Stimulated activated CD8-positive, alpha-beta memory T cell treated with anti-CD3 and anti-CD28 coated beads, Interleukin-12 subunit alpha, Interleukin-12 subunit beta, amount 100 ng/mL, for 4 hours (primary cell): Measurements from ENCODE around the gene NAGK.
"Not testable (repeated sequence)": the region's sequence is repeated elsewhere in the genome, so short reads cannot be mapped to it uniquely, and the experiment has no call there.

Experiments
- DNase-seq: peaks from one replicate; pipeline ENCODE4 v3.0.0-alpha.2; 2020; ENCODE audit warnings: low read depth

NAGK gene

DNA sequence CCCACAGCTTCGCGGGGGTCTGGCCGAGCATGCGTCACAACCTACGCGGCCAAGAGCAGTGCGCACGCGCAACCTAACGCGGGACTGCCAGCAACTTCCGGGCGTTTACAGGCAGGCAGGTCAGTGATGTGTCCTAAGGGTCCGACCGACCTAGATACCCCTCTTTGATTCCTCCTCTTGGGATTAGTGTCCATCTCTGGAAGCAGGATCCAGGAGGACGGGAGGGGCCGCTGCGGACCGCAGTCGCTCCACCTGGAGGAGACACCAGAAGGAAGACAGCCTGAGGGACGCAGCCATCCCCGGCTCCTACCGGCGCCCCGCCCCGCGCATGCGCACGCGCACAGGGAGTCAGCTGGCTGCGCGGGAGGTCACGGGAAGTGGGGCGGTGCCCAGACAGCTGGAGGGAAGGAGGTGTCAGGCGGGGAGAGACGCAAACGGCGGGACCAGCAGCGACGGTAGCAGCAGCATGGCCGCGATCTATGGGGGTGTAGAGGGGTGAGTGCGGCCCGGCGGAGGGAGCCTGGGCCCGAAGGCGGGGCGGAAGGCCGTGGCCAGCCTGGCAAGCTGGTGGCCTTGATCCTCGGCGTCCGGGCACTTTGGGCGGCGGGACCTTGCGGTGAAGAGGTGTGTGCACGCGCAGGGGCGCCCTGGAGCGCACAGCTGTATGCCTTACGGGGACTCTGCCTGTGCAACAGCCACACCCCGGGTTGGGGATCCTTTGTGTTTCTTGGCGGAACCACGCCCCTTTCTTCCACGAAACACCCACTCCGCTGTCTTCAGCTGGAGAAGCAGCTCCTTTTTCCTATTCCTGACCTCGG lies at the start of gene NAGK:
Gene NAGK, plus strand, starts transcription at position 431 of the 818 bp plus-strand sequence. Its CDS starts 36 bp downstream, at position 467.
- DNase-seq: peak; percentile 96

DNA sequence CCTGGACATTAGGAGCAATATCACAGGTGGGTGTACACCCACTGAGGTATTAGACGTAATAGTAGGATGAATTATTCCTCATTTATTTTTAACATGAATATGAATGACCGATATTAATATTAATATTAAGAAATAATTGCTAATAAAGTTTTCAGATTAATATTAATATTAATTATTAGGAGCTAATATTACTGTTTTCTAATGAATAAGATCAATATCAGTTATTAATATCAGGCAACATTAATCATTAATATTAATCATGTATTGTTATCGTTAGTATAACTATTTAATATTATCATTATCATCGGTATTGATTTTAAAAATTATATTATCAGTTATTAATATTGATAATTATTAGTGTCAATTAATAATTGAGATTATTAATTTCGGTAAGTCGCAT lies 48.5 kb upstream of the NAGK start:
- DNase-seq: not testable (repeated sequence)

DNA sequence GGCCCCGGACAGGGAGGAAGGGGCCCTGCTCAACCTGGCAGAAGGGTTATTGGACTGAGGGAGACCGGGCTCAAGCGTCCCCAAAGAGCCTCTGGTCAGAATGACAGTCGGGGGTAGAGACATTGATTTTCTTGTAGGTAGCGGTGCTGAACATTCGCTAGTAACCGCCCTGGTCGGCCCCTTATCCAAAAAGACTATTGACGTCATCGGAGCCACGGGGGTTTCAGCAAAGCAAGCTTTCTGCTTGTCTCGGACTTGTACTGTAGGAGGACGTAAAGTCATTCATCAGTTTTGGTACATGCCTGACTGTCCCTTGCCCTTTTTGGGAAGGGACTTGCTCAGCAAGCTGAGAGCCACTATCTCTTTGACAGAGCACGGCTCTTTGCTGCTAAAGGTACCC lies 47.1 kb upstream of the NAGK start:
- DNase-seq: not testable (repeated sequence)

DNA sequence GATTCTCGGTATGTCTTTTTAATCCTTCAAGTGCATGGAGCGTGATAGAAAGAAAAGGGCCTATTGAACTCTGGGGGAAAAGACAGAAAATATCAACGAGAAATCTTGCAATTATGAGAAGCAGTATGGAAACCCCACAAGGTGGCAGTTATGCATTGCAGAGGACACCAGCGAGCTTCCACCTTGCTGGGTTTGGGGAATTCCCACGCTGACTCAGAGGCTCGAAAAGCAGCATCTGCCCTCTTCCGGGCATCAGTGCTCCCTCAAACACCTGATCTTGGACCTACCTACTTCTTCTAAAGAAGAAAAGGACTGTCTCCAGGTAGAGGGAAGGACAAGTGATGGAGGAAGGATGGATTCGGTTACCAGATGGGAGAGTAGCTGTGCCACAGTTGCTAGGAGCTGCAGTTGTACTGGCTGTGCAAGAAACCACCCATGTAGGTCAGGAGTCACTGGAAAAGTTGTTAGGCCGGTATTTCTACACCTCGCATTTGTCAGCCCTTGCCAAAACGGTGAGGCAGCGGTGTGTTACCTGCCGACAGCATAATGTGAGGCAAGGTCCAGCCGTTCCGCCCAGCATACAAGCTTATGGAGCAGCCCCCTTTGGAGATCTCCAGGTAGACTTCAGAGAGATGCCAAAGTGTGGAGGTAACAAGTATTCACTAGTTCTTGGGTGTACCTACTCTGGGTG lies 44.8 kb upstream of the NAGK start:
- peak; percentile 54 for DNase-seq

DNA sequence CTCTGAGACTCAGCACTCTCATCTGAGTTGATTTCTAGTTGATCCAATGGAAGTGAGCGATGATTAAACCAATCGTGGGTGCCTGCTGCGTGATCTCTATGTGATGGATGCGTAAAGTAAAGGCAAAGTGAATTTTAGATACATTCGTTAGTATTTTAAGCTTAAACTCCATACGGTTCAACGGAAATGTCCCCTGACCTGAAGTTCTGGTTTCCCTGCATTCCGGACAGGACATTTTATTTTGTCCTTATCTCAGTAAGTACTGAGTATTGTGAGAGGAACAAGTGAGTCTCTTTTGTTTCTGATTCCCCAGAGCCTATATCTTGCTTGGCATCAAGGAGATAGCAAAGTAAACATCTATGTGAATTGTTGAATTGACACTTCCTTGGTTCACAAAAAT lies 32.2 kb upstream of the NAGK start:
- not testable (repeated sequence) for DNase-seq

DNA sequence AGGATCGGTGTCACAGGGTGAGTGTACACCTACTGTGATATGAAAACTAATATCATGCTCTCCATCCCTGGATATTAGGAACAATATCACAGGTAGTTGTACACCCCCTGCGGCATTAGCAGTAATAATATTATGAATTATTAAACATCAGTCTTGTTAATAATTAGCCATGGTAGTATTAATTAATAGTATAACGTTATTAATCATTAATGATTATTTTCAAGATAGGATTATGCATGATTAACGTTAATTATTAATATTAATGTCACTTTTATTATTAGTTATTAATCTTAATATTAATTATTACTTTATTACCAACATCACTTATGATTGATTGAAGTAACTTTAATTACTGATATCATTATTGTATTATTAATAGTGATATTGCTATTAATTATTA lies 26.2 kb upstream of the NAGK start:
- DNase-seq: no peak

DNA sequence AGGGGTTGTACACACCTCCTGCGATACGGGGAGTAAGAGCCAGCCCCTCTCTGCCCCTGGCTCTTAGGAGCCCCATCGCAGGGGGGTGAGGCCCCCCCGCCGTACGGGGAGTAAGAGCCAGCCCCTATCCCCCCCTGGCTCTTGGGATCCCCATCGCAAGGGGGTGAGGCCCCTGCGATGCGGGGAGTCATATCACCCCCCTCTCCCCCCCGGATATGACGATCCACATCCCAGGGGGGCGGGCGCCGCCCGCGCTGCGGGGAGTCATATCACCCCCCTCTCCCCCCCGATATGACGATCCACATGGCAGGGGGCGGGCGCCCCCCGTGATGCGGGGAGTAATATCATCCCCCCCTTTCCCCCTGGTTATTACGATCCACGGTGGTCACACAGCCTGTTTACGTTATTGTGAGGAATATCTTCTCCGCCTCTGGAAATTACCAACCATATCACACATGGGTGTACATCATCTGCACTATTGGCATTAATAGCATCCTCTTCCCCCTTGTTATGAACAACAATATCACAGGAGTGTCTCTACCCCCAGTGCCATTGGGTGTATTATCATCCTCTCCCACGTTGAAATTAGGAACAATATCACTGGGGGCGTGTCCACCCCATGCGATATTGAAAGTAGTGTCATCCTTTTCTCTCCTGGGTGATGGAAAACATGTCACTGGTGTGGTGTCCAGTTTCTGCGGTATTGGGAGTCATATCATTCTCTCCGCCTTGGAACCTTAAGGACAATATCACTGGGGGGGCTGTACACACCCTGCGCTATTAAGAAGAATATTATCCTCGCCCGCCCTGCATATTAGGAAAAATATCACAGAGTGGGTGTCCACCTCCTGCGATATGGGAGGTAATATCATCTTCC lies 24.7 kb upstream of the NAGK start:
- no peak for DNase-seq

DNA sequence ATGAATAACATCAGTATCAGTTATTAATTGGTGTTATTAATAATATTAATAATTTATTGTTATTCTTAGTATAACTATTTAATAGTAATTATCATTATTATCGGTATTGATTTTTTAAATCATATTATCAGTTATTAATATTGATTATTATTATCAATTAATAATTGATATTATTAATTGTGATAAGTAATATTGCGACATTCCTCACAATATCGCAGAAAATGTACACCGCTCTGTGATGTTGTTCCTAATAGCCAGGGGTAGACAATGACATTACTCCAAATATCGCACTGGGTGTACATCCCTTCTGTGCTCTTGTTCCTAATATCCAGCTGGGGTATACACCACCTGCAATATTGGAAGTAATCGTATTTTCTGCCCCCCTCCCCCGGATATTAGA lies 23.3 kb upstream of the NAGK start:
- no peak for DNase-seq

DNA sequence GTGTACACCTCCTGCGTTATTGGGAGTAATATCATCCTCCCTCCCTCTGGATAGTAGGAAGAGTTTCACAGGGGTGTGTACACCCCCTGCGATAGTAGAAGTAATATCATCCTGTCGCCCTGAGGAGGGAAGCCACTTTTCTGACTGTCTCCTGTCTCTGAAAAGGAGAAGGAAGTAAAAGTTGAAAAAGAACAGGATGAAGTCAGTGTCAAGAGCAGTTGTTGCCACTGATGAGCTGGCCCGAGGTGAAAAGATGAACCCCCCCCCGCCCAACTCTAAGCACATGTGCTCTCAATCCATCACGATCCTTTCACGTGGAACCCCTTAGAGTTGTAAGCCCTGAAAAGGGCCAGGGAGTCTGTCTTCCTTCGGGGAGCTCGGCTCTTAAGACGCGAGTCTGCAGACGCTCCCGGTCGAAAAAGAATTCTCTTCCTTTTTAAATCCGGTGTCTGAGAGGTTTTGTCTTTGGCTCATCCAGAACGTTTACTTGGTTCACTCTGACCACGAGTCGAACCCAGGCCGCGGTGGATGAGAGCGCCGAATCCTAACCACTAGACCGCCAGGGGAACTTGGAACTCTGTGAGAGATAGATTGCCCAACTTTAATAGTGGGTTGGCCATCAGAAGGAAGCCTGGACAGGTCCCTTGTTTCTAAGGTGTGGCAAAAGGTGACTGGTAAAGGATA lies 22.4 kb upstream of the NAGK start:
- DNase-seq: no peak

DNA sequence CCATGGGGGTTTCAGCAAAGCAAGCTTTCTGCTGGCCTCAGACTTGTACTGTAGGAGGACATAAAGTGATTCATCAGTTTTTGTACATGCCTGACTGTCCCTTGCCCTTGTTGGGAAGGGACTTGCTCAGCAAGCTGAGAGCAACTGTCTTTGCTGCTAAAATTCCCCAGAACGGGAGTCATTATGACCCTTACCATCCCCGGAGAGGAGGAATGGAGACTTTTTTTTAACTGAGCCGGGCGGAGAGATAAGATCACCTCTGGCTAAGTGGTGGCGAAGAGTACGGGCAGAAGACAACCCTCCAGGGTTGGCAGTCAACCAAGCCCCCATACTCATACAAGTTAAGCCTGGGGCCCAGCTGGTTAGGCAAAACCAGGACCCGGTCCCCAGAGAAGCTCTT lies 20.4 kb upstream of the NAGK start:
- no peak for DNase-seq

DNA sequence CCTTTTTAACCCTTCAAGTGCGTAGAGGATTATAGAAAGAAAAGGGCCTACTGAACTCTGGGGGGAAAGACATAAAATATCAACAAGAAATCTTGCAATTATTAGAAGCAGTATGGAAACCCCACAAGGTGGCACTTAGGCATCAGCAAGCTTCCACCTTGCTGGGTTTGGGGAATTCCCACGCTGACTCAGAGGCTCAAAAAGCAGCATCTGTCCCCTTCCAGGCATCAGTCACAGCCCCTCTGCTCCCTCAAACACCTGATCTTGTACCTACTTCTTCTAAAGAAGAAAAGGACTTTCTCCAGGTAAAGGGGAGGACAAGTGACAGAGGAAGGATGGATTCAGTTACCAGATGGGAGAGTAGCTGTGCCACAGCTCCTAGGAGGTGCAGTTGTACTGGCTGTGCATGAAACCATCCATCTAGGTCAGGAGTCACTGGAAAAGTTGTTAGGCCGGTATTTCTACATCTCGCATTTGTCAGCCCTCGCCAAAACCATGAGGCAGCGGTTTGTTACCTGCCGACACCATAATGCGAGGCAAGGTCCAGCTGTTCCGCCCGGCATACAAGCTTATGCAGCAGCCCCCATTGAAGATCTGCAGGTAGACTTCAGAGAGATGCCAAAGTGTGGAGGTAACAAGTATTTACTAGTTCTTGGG lies 18.6 kb upstream of the NAGK start:
- peak; percentile 22 for DNase-seq

DNA sequence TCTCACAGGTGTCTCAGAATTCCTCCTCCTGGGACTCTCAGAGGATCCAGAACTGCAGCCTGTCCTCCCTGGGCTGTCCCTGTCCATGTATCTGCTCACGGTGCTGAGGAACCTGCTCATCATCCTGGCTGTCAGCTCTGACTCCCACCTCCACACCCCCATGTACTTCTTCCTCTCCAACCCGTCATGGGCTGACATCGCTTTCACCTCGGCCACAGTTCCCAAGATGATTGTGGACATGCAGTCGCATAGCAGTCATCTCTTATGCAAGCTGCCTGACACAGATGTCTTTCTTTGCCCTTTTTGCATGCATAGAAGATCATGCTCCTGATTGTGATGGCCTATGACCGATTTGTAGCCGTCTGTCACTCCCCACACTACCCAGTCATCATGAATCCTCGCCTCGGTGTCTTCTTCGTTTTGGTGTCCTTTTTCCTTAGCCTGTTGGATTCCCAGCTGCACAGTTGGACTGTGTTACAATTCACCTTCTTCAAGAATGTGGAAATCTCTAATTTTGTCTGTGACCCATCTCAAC lies 13.2 kb upstream of the NAGK start:
- not testable (repeated sequence) for DNase-seq

DNA sequence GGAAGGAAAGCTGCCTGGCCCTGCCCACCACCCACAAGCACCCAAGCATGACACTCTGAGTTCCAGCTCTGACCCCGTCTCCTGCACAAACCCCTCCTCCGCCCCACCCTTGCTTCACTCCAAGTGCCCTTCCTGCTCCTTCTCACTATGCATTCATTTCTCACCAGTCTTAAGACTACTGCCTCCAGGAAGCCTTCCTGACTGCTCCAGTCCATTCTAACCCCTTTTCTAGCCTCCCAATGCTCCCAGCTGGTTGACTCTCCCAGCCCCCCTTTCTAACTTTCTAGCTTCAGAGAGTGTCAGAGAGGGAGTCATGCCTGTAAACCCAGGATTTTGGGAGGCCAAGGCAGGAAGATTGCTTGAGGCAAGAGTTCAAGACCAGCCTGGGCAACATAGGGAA lies 8.2 kb upstream of the NAGK start:
- DNase-seq: no peak

DNA sequence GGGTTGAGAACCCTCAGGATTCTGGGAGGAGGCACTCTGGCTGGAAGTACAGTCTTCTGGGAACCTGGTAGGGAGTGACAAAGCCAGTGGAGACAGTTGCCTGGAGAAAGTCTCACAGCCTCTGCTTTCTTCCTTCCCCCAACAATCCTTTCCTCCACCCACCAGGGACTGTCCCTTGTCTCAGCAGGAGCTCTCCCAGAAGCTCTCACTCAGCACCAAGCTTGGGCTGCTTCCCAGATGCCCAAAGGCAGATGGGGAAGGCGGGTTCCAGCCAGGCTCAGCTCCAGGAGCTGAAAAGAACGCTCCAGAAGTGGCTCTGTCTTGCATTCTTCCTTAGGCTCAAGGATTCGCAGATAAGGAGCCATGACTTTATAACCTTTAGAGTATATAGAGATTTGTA lies 7.6 kb upstream of the NAGK start:
- no peak for DNase-seq

DNA sequence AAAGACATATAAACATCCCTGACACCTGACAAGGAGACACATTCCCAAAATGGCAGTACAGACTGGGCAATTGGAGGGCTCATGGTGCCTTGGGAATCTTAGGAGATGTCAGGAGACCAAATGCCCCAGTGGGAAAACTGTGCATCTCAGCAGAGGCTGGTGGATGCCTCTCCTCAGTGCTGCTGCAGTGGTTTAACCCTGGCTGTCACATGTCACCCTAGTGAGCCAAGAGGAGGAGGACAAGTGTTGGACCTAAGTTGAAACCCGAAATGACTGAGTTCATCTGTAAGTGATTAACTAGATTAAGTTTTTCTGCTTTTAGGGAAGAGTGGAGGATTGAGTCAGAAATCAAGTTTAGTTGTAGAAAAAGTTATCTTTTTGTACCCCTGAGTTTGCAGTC lies 5.2 kb upstream of the NAGK start:
- no peak for DNase-seq

DNA sequence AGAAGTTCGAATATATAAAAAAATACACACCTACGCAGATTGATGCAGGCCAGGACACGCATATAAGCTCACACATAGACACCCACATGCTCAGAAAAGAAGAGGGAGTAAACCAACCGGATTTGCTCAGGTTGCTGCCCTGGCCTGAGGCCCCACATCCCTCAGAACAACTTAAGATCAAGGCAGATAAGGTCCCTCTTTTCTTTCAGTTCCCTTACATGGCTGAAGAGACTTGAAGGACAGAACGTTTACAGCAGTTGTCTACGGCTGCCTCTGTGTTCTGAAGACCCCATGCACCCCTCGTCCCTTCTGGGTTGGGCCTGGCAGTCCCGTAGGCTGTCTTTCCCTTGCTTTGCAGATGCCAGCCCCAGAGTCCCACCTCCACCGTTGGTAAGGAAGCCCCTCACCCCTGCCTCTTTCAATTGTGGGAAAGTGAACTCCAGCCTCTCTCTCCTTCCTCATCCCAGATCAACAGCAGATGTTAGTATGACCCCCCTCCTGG lies 4.3 kb upstream of the NAGK start:
- no peak for DNase-seq

DNA sequence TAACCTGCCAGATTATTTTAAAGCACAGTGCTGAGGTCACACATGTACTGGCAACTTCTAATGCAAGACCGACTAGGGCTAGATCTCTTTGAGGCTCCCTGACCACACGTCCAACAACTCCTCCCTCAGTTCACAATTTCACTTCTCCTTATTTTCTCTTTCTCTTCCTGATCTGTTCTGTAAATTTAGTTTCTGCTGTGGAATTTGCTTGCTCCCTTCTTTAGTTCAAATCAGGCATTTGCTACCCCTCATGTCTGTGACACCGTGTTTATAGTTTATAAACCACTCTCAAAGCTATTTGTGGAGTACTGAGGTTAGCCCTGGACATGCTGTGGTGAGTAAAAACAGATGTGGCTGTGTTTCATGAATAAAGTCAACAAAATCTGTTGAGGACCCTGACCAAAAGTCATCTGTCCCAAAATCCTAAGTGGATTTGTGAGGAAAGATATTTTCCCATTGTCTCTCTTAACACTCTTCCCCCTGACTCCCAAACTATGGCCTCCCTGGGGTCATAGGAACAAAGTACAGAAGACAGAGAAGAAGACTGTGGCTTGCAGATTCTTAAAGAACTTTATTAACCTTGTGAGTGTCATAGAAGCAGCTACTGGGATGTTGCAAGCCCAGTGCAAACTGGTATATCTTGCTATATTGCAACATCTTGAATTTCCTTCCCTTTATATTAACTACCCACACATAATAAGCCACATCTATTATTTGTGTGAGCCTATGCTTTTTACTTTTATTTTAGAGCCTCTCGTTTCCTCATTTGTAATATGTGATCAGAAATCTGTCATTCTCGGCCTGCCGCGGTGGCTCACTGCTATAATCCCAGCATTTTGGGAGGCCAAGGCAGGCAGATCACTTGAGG lies 3.5 kb upstream of the NAGK start:
- no peak for DNase-seq

DNA sequence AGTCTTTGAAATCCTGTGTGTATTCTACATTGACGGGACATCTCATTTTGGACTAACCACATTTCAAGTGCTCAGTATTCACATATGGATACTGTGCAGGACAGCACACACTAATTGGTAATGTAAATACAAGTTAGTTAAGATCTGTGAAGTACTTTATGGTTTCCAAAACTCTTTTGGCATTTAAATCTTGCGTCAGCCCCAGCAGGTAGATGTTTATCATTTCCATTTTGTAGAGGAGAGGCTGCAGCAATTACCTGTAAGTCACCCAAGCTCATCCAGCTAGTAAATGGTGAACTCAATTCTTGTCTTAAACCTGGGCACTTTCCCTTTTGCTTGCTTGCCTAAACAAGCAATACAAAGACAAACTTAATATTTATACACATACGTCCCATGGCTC lies 1.6 kb upstream of the NAGK start:
- no peak for DNase-seq

DNA sequence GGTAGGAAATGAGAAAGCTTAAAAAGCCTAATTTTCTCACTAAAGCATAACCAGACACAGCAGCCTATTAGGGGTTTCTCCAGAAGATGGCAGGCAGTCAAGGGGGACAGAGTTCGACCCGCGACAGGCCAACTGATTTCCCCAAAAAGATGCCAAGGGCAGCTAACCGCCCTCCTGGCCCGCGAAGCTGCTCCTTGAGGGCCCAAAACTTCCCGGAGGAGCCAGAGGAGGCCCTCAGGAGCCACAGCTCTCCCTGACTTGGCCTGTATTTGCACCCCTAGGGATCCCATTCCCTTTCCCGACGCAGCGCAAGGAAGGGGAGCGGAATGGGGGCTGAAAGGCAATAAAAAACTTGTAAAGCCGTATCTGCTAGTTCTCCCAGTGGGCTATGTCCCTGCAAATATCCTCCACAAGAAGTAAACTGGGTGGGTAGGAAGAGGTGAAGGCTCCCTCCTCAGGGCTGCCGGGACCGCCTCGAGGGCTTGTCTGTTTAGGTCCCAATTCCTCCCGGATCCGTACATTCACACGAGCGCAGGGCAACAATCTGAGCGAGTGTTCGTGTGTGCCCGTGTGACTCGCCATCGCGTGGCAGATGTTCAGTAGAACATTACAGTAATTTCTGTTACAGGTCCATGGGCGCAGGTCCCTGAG lies 756 bp upstream of the NAGK start:
- no peak for DNase-seq

DNA sequence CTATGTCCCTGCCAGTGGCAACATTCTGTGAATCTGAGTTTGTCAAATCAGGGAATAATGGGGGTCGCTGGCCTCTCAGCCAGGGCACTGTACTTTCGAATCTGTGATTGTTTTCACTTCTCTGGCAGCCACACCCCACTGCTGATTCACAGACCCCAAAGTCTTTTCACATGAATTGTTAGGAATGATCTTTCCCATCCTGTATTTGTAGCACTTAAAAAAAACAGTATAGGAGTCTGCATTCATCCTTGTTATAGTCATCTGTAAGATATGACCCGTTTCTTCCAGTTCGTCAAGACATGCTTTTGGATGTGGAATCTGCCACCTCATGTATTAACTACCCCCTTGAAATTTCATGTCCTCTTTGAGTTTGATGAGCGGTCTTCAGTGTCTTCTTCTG lies 928 bp downstream of the NAGK start:
- DNase-seq: no peak
